Activated T-helper 17 cell treated with anti-CD3 and anti-CD28 coated beads, Interleukin-2, amount 50 U/mL, for 72 hours (primary cell): ENCODE results near the gene ELF2. TPM values are rescaled to one million over a fixed set of nuclear protein-coding genes. Genes with fewer than 3 reads are reported as not detected.
"Not testable (repeated sequence)": the region's sequence is repeated elsewhere in the genome, so short reads cannot be mapped to it uniquely, and the experiment has no call there.

Experiments
- ATAC-seq: fragments of 150-1000 bp; cut with Tn5 transposase; replicated peaks from 2 replicates; pipeline ENCODE4 v1.10.0; 2021; ENCODE audit warnings: mild to moderate bottlenecking, moderate library complexity
- H3K27ac Mint-ChIP-seq: one replicate; pipeline ENCODE4 v1.8.0; 2022; ENCODE audit warnings: mixed read lengths
- H3K27me3 Mint-ChIP-seq: one replicate; pipeline ENCODE4 v1.8.0; 2022; ENCODE audit warnings: mixed read lengths
- H3K36me3 Mint-ChIP-seq: one replicate; pipeline ENCODE4 v1.8.0; 2022; ENCODE audit warnings: low read depth, mild to moderate bottlenecking, mixed read lengths
- H3K4me1 Mint-ChIP-seq: one replicate; pipeline ENCODE4 v1.8.0; 2022; ENCODE audit warnings: mixed read lengths
- H3K4me3 Mint-ChIP-seq: one replicate; pipeline ENCODE4 v1.8.0; 2022; ENCODE audit warnings: mild to moderate bottlenecking, mixed read lengths
- H3K9me3 Mint-ChIP-seq: one replicate; pipeline ENCODE4 v1.8.0; 2022; ENCODE audit warnings: mixed read lengths
- total RNA-seq, 2 donors: library from RNA; stranded (reverse); gene quantifications; one replicate each; pipeline ENCODE4 v1.2.3, GENCODE V29; 2022

The ELF2 gene
- total RNA-seq, result 10 to 100 TPM; 29.7 to 35.2 TPM

- no peaks in the 10 kb centered on the region for H3K27me3 Mint-ChIP-seq
- H3K4me1 Mint-ChIP-seq, result no peaks in the 10 kb centered on the region
- peak within 1 kb of the TSS; percentile 70 for H3K27ac Mint-ChIP-seq
- ATAC-seq, result peak; percentile 64
- H3K9me3 Mint-ChIP-seq, result no peaks in the 10 kb centered on the region
- H3K4me3 Mint-ChIP-seq, result peak within 1 kb of the TSS; percentile 88
- no peaks in the 10 kb centered on the region for H3K36me3 Mint-ChIP-seq
These were observed at the start of gene ELF2 for GRCh38 chr4:139177049-139177868. Gene ELF2, minus strand, starts transcription at chr4:139177218. Its CDS starts 39,517 bp downstream, at chr4:139137701.

- Mint-ChIP-seq H3K36me3 (no peaks in the 10 kb centered on the region), H3K4me3 (no peak overlapping the region), H3K27ac (no peak overlapping the region), H3K9me3 (no peaks in the 10 kb centered on the region), H3K4me1 (no peaks in the 10 kb centered on the region), H3K27me3 (no peaks in the 10 kb centered on the region)
- ATAC-seq, result peak; percentile 78
These were observed 46.8 kb upstream of the ELF2 start for GRCh38 chr4:139223682-139224317.

DNA sequence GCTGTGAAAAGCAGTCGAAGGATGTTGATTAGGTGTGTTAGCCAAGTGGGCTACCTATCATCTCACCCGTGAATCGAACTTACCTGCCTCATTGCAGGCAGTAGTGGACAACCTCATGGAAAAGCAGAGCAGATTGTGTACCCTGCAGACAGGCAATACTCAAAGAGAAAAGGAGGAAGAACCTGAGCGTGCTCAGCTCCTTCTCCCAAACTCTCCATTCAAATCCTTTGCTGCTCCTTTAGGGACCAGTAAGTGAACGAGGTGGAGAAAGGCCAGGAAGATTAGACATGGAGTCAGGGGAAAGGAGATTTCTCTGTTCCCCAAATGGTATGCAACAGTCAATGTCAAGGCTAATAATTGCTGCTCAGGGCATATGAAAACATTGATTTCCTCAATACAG is 45.2 kb upstream of the ELF2 start:
- Mint-ChIP-seq H3K4me1 (no peaks in the 10 kb centered on the region), H3K27me3 (no peaks in the 10 kb centered on the region), H3K4me3 (no peak overlapping the region), H3K27ac (no peak overlapping the region), H3K36me3 (no peaks in the 10 kb centered on the region), H3K9me3 (no peaks in the 10 kb centered on the region)
- ATAC-seq, result no peak

DNA sequence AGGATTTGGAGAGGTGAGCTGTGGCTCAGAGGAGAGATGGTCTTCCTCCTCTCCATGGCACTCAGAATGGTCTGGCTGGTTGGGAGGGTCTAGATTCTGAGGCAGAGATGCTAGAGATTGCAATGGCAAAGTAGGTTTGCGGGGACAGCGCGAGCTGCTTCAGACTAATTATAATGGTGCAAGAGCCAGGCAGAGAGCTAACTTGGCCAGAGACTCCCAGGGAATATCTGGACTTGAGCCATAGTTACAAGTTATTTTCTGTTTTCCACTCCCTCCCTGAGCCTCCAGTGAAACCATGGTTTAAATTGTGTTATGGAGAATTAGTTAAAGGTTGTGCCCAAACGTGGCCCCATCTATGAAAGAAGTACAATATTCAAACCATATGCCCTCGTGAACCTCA is 44.7 kb upstream of the ELF2 start:
- no peaks in the 10 kb centered on the region for H3K36me3 Mint-ChIP-seq
- no peak for ATAC-seq
- H3K27ac Mint-ChIP-seq, result no peak overlapping the region

DNA sequence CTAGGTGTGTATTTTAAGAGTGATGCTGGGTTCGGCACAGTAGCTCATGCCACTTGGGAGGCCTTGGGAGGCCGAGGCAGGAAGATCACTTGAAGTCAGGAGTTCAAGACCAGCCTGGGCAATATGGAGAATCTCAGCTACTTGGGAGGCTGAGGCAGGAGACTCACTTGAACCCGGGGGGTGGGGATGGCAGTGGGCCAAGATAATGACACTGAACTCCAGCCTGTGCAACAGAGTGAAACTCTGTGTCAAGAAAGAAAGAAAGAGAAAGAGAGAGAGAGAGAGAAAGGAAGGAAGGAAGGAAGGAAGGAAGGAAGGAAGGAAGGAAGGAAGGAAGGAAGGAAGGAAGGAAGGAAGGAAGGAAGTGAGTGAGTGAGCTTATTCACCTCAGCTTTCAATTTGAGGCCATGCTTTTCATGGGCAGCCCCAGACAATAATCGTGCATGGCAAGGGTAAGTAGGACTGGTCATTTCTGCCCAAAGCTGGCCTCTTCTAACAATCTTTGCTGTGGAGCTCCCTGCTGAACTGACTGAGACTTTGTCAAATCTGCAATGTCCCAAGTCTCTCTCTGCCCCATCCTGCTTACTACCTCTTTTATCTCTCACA is 42.5 kb upstream of the ELF2 start:
- Mint-ChIP-seq H3K4me3 (no peak overlapping the region), H3K27ac (no peak overlapping the region), H3K9me3 (no peaks in the 10 kb centered on the region), H3K27me3 (no peaks in the 10 kb centered on the region), H3K4me1 (no peaks in the 10 kb centered on the region), H3K36me3 (no peaks in the 10 kb centered on the region)
- no peak for ATAC-seq

More for the DNA sequence above, 44.7 kb upstream of the ELF2 start:
- Mint-ChIP-seq H3K9me3 (no peaks in the 10 kb centered on the region), H3K27me3 (no peaks in the 10 kb centered on the region), H3K4me1 (no peaks in the 10 kb centered on the region), H3K4me3 (no peak overlapping the region)

- no peaks in the 10 kb centered on the region for H3K4me1 Mint-ChIP-seq
- H3K27me3 Mint-ChIP-seq, result no peaks in the 10 kb centered on the region
- H3K4me3 Mint-ChIP-seq, result no peak overlapping the region
- H3K9me3 Mint-ChIP-seq, result no peaks in the 10 kb centered on the region
- H3K36me3 Mint-ChIP-seq, result no peaks in the 10 kb centered on the region
- H3K27ac Mint-ChIP-seq, result no peak overlapping the region
- no peak for ATAC-seq
These were observed 37.1 kb upstream of the ELF2 start for GRCh38 chr4:139214039-139214534.

DNA sequence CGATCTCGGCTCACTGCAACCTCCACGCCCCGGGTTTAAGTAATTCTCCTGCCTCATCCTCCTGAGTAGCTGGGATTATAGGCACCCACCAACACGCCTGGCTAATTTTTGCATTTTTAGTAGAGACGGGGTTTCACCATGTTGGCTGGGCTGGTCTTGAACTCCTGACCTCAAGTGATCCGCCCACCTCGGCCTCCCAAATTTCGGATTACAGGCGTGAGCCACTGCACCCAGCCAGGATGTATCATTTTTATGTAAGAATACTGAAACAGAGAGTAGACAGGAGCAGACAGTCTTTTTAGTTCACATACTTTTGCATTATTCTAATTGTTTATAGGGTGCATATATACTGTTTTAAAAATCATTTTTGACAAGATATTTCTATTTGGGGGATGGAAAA is 36.6 kb upstream of the ELF2 start:
- not testable (repeated sequence) for H3K36me3 Mint-ChIP-seq, H3K27me3 Mint-ChIP-seq, H3K27ac Mint-ChIP-seq, H3K4me1 Mint-ChIP-seq, H3K9me3 Mint-ChIP-seq, ATAC-seq, H3K4me3 Mint-ChIP-seq

DNA sequence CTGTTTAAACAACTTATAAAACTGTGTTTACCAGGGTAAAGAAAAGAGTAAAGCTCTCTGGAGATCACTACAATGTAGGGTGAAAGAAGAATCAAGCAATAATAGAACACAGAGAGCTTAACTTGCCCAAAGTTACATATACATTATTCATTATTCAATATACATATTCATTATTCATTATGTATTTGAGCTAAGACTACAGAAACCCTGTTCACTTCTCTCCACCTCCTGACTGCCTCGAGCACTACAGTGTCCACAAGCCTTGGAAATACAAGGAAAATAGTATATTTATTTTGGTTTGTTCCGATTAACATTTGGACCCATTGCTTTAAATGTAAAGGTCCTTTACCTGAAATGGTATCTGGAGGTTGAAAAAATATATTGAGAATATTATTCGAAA is 35.9 kb upstream of the ELF2 start:
- ATAC-seq, result no peak
- Mint-ChIP-seq H3K27ac (no peak overlapping the region), H3K9me3 (no peaks in the 10 kb centered on the region), H3K27me3 (no peaks in the 10 kb centered on the region), H3K36me3 (no peaks in the 10 kb centered on the region), H3K4me1 (no peaks in the 10 kb centered on the region), H3K4me3 (no peak overlapping the region)

DNA sequence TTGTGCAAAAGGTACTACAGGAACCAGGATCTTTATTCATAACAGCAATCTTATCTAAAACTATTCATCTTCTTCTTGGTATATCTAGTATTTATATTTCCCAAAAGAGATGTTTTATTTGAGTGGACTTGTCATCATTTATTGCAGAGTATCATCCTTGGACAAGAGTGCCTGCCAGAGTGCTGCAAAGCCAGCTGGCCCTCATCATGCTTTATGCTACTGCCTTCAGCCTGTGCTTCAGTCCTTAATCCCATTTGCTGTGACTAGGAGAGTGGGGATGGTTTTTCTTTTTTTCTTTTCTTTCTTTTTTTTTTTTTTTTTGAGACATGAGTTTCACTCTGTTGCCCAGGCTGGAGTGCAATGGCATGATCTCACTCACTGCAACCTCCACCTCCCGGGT is 33.5 kb upstream of the ELF2 start:
- no peaks in the 10 kb centered on the region for H3K4me1 Mint-ChIP-seq
- H3K4me3 Mint-ChIP-seq, result no peak overlapping the region
- H3K27me3 Mint-ChIP-seq, result no peaks in the 10 kb centered on the region
- H3K9me3 Mint-ChIP-seq, result no peaks in the 10 kb centered on the region
- no peak for ATAC-seq
- no peaks in the 10 kb centered on the region for H3K36me3 Mint-ChIP-seq
- H3K27ac Mint-ChIP-seq, result no peak overlapping the region

DNA sequence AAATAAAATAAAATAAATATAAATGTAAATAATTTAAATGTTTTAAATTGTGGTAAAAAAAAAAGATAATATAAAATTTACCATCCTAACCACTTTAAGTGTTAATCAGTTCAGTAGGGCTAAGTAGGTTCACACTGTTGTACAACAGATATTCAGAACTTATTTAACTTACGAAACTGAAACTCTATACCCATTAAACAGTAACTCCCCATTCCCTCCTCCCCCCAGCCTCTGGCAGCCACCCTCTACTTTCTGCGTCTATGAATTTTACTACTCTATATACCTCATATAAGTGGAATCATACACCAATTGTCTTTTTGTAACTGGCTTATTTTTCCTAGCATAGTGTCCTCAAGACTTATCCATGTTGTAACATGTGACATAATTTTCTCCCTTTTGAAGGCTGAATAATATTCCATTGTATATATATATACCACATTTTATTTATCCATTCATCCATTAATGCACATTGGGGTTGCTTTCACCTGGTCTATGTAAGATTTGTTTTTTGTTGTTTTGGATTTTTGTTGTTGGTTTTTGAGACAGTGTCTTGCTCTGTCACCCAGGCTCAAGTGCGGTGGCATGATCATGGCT is 32.5 kb upstream of the ELF2 start:
- no peak for ATAC-seq
- Mint-ChIP-seq H3K27me3 (no peaks in the 10 kb centered on the region), H3K4me3 (no peak overlapping the region), H3K4me1 (no peaks in the 10 kb centered on the region), H3K36me3 (no peaks in the 10 kb centered on the region), H3K27ac (no peak overlapping the region), H3K9me3 (no peaks in the 10 kb centered on the region)

- no peaks in the 10 kb centered on the region for H3K27me3 Mint-ChIP-seq
- H3K4me3 Mint-ChIP-seq, result no peak overlapping the region
- H3K36me3 Mint-ChIP-seq, result no peaks in the 10 kb centered on the region
- H3K4me1 Mint-ChIP-seq, result no peaks in the 10 kb centered on the region
- ATAC-seq, result no peak
- H3K27ac Mint-ChIP-seq, result no peak overlapping the region
- no peaks in the 10 kb centered on the region for H3K9me3 Mint-ChIP-seq
These were observed 31.5 kb upstream of the ELF2 start for GRCh38 chr4:139208404-139208945.

- Mint-ChIP-seq H3K4me3 (no peak overlapping the region), H3K27me3 (no peaks in the 10 kb centered on the region), H3K27ac (no peak overlapping the region), H3K4me1 (no peaks in the 10 kb centered on the region), H3K36me3 (no peaks in the 10 kb centered on the region), H3K9me3 (no peaks in the 10 kb centered on the region)
- no peak for ATAC-seq
These were observed 30.9 kb upstream of the ELF2 start for GRCh38 chr4:139207873-139208403.

DNA sequence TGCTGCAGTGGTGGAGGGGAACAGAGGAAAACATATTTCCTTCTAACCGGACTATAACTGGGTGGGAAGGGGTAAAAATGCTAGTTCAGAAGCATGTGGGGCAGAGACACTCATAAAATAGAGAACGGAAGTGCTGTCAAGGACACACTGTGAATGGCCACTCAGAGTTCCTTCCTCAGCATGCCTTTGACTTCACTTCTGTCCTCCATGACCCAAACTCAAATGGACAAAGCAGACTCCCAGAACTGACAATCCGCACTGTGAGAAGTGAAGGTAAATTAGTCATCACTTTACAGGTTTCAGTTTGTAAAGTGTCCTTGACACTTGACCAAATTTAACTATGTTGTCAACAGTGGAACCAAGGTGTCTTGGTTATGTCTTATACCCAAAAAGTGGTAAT is 30.2 kb upstream of the ELF2 start:
- Mint-ChIP-seq H3K27ac (no peak overlapping the region), H3K27me3 (no peaks in the 10 kb centered on the region), H3K36me3 (no peaks in the 10 kb centered on the region), H3K4me1 (no peaks in the 10 kb centered on the region), H3K9me3 (no peaks in the 10 kb centered on the region), H3K4me3 (no peak overlapping the region)
- ATAC-seq, result no peak

GRCh38 chr4:139202991-139203390 is 26.0 kb upstream of the ELF2 start:
- peaks cover 6% of the 10 kb centered on the region for H3K27me3 Mint-ChIP-seq
- H3K9me3 Mint-ChIP-seq, result no peaks in the 10 kb centered on the region
- H3K27ac Mint-ChIP-seq, result no peak overlapping the region
- no peak for ATAC-seq
- no peaks in the 10 kb centered on the region for H3K4me1 Mint-ChIP-seq
- no peaks in the 10 kb centered on the region for H3K36me3 Mint-ChIP-seq
- no peak overlapping the region for H3K4me3 Mint-ChIP-seq
